Stimulated activated naive CD4-positive, alpha-beta T cell treated with Interleukin-2 at 50 U/mL for 16 hours (primary cell): ENCODE results near the gene TNS3.

Experiments used
- DNase-seq: peaks from one replicate; lab custom pipeline; 2025; lab: John Stamatoyannopoulos, UW

Gene TNS3

GRCh38 chr7:47303695-47304453 is 278.0 kb downstream of the TNS3 start:
- no peak for DNase-seq

DNA sequence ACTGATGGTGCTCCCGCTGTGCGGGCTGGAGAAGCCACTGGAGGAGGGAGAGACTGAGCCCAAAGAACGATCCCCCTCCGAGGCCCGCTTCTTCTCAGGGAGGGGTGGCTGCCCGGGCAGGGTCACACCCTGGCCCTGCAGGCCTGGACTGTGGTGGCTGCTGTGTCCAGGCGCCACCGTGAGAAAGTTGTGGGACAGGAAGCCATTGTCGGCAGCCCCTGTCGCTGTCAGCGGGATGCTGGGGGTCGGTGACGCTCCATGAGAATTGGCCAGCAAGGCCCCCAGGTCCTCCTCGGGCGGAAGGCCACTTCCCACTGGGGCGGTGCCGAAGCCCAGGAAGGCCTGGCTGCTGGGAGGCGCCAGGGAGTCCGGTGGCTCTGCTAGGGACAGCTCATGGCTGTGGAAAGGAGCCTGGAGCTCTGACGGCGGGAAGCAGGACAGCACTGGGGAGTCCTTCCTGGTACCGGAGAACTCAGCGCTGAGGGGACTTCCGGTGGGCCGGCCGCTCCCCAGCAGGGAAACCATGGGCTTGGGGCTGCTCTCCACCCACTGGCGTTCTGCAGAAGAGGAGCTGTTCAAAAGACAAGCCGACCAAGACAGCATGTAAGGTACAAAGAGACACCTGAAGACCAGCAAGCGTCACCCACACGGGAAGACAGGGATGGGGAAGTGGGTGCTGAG is 278.8 kb downstream of the TNS3 start:
- DNase-seq: no peak

DNA sequence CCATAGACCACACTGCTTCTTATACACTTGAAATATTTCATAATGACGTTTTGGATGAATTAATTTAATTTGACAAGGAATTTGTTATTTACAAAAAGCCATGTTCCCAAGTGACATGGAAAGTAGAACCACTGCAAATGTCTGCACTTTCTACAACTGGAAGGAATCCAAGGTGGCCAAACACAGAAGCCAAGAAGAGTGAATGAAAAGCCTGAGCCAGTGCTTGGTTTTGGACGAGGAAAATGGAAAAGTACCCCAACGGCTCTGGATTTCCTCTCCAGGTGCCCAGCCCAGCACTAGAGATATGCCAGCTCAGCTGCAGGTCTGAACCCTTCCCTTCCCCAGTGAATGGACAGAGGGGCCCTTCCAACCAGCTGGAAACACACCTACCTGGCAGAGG is 279.4 kb downstream of the TNS3 start:
- no peak for DNase-seq

GRCh38 chr7:47301657-47302295 is 280.1 kb downstream of the TNS3 start:
- DNase-seq: no peak

DNA sequence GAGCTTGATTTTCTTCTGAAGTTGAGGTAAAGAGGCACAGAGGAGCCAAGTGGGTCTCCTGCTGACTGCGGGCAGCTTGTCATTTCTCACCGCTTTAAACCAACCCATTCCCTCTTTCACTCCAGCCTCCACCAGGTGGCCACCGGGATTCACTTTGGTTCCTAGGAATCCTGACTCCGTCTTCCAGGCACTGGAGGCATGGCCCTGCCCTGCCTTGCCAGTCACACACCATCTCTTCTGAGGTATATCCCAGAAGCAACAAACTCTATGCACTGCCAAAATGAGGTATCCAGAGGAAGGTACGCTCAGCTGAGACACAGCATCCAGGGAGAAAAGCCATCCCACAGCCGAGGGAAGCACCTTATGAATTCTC is 280.8 kb downstream of the TNS3 start:
- DNase-seq: no peak

DNA sequence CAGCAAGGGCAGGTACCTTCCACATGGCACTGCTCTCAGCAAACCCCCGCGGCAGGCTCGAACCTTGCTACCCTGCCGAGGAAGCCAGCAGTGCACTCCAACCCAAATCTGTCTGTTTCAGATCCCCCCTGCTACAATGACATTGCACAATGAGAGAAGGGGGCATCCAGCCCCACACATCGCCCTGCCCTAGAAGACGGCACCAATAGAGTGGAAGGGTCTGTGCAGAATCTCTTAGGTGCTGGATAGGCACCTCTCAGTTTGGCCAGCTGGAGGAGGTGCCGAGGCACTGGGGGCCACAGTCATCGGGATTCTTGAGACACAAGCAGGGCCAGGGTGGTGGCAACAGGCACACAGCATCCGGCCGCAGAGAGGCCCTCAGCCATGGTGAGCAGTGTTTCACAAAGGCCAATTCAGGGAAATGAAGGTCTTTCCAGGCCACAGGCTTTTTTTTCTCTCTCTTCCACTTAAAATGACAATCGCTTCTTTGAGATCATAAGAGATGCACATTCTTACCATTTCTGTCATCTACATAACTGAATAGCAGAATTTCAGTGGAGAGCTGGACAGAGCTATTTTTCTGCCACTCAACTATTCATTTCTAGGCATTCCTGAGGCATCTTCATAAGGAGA is 281.3 kb downstream of the TNS3 start:
- DNase-seq: no peak

DNA sequence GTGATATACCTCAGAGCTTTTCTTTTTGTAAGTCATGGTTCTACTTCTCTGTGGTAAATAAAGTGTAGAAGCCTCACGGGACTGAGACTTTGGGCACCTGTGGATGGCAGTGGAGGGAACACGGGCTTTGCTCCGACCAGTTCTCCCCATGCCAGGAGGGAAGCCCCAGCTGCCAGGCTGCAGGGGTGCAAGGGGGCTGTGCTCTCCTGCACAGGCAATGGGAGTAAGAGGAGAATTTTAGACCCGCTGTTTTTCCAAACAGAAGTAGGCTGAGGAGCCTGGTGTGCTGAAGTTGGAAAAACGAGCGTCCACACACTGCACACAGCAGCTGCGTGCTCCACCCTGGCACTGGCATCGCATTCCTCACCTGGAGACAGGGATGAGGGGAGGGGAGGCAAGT is 282.4 kb downstream of the TNS3 start:
- no peak for DNase-seq

GRCh38 chr7:47298636-47299035 is 283.3 kb downstream of the TNS3 start:
- DNase-seq: no peak

- DNase-seq: no peak
Measured at GRCh38 chr7:47297120-47297519, 284.8 kb downstream of the TNS3 start.

- no peak for DNase-seq
Measured at GRCh38 chr7:47295606-47296005, 286.3 kb downstream of the TNS3 start.

DNA sequence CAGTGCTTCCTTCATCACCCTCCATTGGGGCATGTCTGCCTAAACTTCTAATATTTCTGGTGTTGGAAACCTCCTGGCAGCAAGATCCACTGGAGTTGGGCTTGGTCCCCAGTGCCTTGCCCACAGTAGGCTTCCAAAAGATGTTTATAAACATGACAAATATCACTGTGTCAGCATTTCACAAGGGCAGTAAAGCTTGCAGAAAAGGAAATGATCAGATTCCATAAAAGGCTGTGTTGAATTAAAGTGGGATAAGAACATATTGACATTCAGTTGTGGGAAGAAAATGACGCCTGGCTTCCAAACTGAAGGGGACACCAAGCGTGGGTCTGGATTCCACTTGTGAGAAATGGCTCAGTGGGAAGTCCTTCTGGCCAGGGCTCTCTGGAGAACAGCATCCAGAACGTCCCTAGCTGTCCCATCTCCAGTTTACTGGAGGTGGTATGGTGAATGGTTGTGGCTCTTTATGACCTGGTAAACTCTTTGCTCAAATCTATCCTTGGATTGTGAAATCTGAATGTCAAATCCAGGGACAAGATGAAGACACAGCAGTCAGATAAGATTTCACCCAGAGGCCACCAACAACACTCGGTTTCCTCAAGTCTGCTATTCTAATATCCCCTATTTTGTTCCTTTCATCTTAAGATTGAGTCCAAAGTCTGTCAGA is 287.2 kb downstream of the TNS3 start:
- no peak for DNase-seq

DNA sequence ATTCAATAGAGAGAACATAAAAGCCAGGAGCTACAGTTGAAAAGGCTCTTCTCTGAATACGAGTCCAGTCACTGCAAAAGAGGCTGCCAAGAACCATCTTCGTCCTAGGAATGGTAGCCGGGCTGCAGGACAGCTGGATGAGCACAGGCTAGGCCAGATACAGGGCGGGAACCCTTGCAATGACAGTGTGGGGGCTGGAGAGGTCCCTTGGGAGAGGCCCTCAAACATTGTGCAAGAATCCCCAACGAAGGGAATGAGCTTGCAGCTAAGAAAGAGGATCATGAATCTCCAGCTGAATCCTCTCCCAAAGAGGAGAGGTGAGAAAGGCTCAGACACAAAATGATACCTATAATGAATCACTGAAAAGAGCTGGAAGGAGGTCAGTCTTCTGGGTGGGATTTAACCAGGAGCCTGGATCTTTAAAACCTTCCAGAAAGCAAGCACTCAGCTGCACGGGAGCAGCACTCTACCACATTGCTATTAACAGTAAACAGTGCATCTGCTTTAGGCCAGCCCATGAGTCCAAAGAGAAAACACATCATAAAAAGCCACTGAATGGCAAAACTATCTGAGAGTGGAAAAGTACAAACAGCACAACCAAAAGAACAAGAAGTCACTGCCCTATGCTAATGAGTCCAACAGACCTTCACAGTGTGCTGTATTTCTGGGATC is 287.9 kb downstream of the TNS3 start:
- no peak for DNase-seq

GRCh38 chr7:47292832-47293309 is 289.0 kb downstream of the TNS3 start:
- DNase-seq: no peak

DNA sequence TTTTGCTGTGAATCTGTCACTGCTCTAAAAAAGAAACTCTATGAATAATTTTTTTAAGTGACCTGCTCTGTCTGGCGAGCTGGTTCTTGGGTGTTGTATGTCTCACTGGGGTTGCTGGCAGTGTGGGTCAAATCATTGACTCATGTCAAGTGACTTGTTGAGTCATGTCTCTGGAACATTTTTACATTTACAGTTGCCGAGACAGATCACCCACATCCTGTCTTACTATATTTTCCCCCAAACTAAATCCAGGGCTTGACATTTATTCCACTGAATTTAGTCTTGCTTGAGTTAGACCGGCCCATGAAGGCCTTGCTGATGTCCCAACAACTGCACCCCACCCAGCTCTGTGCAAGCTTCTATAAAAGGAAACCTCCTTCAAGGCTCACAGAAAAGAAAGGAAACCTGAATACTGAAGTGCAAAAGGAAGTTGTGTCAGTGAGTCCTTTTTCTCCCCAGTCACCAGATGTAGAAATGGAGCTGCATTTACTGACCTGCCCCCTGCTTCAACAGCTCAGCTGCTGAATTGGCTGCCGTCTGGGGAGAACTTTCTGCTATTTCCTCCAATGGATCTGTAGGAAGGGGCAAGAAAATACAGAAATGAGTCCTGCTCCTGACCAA is 290.3 kb downstream of the TNS3 start:
- no peak for DNase-seq

GRCh38 chr7:47290867-47291266 is 291.0 kb downstream of the TNS3 start:
- DNase-seq: no peak

DNA sequence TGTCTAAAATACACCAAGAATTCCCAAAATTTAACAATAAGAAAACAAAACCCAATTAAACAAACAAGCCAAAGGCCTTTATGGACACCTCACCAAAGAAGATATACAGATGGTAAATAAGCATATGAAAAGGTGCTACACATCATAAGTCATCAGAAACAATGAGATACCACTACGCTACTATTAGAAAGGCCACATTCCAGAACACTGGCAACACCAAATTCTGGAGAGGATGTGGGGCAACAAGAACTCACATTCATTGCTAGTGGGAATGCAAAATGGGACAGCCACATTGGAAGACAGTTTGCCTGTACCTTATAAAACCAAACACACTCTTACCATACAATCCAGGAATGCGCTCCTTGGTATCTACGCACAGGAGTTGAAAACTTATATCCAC is 291.4 kb downstream of the TNS3 start:
- DNase-seq: no peak

- DNase-seq: no peak
Measured at GRCh38 chr7:47288060-47288459, 293.9 kb downstream of the TNS3 start.

DNA sequence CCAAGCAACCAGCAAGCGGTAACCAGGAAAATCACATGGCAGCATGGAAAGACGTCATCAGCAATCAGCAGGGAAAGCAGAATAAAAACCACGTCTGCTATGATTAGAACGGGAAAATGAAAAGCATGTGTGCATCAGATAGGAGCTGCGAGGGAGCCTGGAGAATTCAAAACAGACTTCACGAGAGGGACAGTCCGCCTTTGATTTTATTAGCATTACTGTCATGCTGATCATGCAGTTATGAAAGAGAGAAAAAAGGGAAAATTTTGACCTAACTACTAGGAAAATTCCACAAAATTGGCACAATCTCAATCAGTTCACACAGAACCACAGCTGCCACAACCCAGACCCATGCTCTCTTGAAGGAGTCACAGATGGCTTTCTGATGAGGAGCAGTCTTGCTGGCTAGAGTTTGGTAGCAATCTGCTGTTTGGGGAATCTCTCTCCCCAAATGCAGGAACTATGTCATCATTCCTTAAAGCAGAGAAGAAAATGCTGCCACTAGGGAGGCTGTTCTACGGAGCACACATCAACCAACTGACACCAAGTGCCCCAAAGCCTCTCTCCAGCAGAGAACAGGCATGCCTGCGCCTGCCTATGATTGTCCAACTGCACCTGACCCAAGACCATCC is 295.9 kb downstream of the TNS3 start:
- DNase-seq: no peak

- DNase-seq: no peak
Measured at GRCh38 chr7:47284691-47285635, 296.9 kb downstream of the TNS3 start.
